ENCODE results near the gene IRF1. TPM values are rescaled to one million over a fixed set of nuclear protein-coding genes. Genes with fewer than 3 reads are reported as not detected.
A peak's percentile ranks its signal among the peaks of the same experiment; 100 is the strongest.

The IRF1 gene
- total and polyA plus RNA-seq, 2 of the 8 experiments (the other 6 are each of a cell fraction or from before 2014, with no cell fraction given) = 4.0 to 8.5 TPM

DNA sequence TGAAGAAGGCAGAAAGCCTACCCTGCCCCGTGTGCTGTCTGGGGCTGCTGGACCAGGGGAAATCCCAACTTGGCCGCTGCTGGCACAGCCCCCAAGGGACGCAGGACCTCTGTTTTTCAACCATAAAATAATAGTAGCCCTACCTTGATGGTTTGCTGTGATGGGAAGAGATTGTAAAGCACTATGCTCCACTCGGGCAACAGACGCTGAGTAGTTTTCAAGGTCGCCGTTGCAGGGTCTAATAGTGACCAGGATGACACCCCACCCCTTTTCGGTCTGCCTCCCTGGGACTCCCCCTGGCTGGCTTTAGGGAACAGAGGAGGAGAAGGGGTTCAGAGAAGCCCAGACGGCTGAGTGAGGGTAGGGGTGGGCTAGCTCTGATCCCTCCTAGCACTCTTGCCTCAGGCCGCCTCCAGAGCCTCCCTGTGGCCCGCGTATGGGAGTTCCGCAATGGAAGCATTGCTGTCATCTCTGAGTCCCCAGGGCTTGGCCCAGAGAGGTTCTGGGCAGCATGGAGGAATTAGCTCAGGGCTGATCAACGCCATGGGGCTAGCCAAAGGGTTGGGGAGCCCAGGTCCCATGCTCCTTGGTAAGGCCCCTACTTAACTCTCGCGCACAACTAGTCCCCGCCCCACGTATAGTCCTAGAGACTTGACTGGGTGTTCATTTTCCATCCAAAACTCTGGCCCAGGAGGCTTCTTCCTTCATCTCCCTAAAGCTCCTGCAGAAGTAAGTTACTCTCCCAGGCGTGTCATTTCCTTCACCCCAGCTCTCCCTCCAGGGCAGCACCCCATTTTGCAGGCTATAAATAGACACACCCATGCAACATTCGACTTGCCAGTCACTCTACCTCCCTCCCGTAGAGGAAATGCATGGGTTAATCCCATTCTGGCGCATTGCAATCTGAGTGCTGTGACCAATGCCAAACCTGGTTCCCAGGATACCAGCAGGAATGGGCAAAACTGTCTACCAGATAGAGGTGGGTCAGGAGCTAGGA, 1.1 kb upstream of the IRF1 start:
- WGBS, 2 experiments (ENCODE audit: extremely low coverage in 1 of 2, insufficient coverage in 1 of 2, insufficient read length in 1 of 2, insufficient replicate concordance in 2 of 2, low coverage in 1 of 2, low lambda C conversion rate in 2 of 2, missing lambda C conversion rate in 1 of 2) = 51% methylated on average over 22 of the region's 22 CpGs; no CpG with 5 or more reads in 1 of the 2 experiments
- CTCF ChIA-PET (ENCODE audit: partially characterized antibody) = interaction anchor here (0.7 to 19.9 kb wide), 15 partner anchors 9 to 329 kb away, joined by 3 to 353 read pairs (median 5); no protein-coding TSS in a partner anchor
- H3K9ac ChIP-seq (replicated peaks in 1 of 4; ENCODE audit: extremely low read depth in 1 of 4, low read depth in 3 of 4, low read length in 3 of 4) = peak overlapping the region in 3 of 4 experiments; percentile 10 to 38 (median 34); a peak in 3 of 7 replicates

More for the DNA sequence above, 1.1 kb upstream of the IRF1 start:
- Histone ChIP-seq H3K18ac (ENCODE audit: extremely low read depth, low read length) (no peak overlapping the region; the same call in 1 of the 2 replicates), H3K23ac (ENCODE audit: insufficient read length) (no peak overlapping the region), H3K27me3 (replicated peaks in 1 of 4; ENCODE audit: control insufficient read depth in 3 of 4, extremely low read depth in 1 of 4, insufficient read depth in 3 of 4, low read length in 3 of 4) (peaks cover 0 to 7% (median 4%) of the 10 kb centered on the region in 4 experiments; a peak in 3 of 7 replicates), H2BK5ac (ENCODE audit: low read depth, low read length) (peak overlapping the region; percentile 35; the same call in 1 of the 2 replicates), H3K23me2 (ENCODE audit: low read depth, low read length) (peaks cover 23% of the 10 kb centered on the region; the same call in 1 of the 2 replicates), H3K36me3 (ENCODE audit: control insufficient read depth in 2 of 4, insufficient read depth in 4 of 4, low read length in 3 of 4) (peaks cover 0 to 4% (median under 1%) of the 10 kb centered on the region in 4 experiments; a peak in 2 of 8 replicates), H3K56ac (replicated peaks; ENCODE audit: insufficient read length, low read depth, low read length) (no peak overlapping the region), H2AK5ac (ENCODE audit: low read depth, low read length) (no peak overlapping the region), H3K79me2 (ENCODE audit: control insufficient read depth in 1 of 2, insufficient read depth in 2 of 2, low read length in 2 of 2) (no peaks in the 10 kb centered on the region), H3K14ac (ENCODE audit: insufficient read length) (no peak overlapping the region), H4K5ac (ENCODE audit: insufficient read length, low read depth, low read length) (no peak overlapping the region), H3K27ac (ENCODE audit: low read depth, low read length) (no peak overlapping the region; the same call in 1 of the 2 replicates), H4K8ac (ENCODE audit: extremely low read depth, insufficient read depth, low read length) (peak overlapping the region; percentile 60; the same call in 1 of the 2 replicates), H3K4me1 (replicated peaks in 1 of 4; ENCODE audit: control insufficient read depth in 3 of 4, insufficient read depth in 4 of 4, low read length in 3 of 4) (peaks cover 10 to 17% (median 15%) of the 10 kb centered on the region in 4 experiments), H4K91ac (replicated peaks; ENCODE audit: insufficient read length, low read length) (peak overlapping the region; percentile 70), H2BK12ac (ENCODE audit: low read depth, low read length) (0 out of 2 replicates have a peak overlapping the region, but pooled peaks have one; percentile 27), H3K4me2 (ENCODE audit: insufficient read depth in 1 of 2, low read depth in 2 of 2, low read length in 2 of 2) (peak overlapping the region; percentile 87 to 91), H2AFZ (ENCODE audit: low read length) (peak overlapping the region; percentile 28; the same call in 1 of the 2 replicates), H3K4ac (replicated peaks; ENCODE audit: insufficient read length, low read depth, low read length) (peak overlapping the region; percentile 40), H2BK15ac (ENCODE audit: low read length) (peak overlapping the region; percentile 61; the same call in 1 of the 2 replicates), H4K20me1 (replicated peaks in 1 of 2; ENCODE audit: control insufficient read depth in 1 of 2, insufficient read depth in 2 of 2, low read length in 2 of 2) (peaks cover 0 to 11% of the 10 kb centered on the region in 2 experiments), H2BK20ac (ENCODE audit: low read length) (no peak overlapping the region), H2BK120ac (replicated peaks; ENCODE audit: low read depth, low read length) (no peak overlapping the region), H3K4me3 (ENCODE audit: extremely low read depth in 1 of 4, insufficient read depth in 2 of 4, low read depth in 3 of 4, low read length in 4 of 4) (peak overlapping the region; percentile 44 to 71 (median 67)), H3K9me3 (ENCODE audit: insufficient read depth in 2 of 2, low read depth in 1 of 2, low read length in 1 of 2) (no peaks in the 10 kb centered on the region), H3K79me1 (ENCODE audit: low read depth, low read length) (no peaks in the 10 kb centered on the region; the same call in 1 of the 2 replicates)
- no peak for TF ChIP-seq ZNF274 (IDR thresholded peaks at IDR 0.05; ENCODE audit: borderline replicate concordance, extremely low read depth, low read length)
- TF ChIP-seq RAD21 (IDR thresholded peaks at IDR 0.05 in 1 of 2, conservative IDR thresholded peaks at IDR 0.05 in 1 of 2; ENCODE audit: low read depth in 2 of 2, low read length in 2 of 2) = 0 out of 4 replicates have a peak, but pooled peaks of 1 of the 2 experiments have one; percentile 17
- POLR2A ChIA-PET (ENCODE audit: partially characterized antibody) = interaction anchor here (0.6 to 5.4 kb wide), 22 partner anchors 10 to 122 kb away, joined by 3 to 49 read pairs (median 8); partner anchors contain the start of gene SLC22A5
- DNase-seq (ENCODE audit: low read depth in 1 of 2, low spot score in 2 of 2) = peak in 1 of 2 experiments; percentile 64
- FAIRE-seq = no peak

All from H1 (cell line).